Measurements from ENCODE around the gene PTPRM.

The PTPRM gene

DNA sequence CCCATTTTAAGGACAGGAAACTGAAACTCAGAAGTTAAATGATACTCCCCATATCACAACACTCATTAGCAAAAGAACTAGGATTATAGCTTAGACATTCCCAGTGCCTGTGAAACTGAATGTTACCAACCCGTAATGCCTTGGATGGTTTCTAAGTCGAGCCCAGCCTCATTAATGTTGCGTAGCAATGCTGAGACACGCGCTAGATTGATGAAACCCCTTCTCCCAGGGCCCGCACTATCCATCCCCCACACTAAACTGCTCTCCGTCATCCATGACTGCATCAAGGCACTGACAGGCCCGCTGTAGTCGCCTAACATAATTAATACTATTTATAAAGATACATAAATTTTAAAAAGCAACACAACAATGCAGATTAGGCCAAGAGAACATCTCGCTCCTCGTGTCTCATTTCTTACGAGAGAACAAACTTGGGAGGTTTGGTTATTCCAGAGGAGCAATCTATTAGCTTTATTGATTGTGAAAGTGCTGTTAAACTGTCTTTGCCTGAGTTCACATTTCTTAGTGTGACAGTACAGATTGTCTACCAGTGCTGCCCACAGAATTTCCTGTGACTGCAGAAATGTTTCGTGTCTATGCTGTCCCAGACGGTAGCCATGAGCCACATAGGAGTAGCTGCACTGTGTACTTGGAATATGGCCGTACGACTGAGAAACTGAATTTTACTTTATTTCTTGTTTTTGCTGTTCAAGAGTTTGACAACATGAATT is 729.9 kb downstream of the PTPRM start:
- Histone ChIP-seq H3K79me2 (ENCODE audit: low read length) (no peaks in the 10 kb centered on the region), H2AFZ (ENCODE audit: low read length) (no peak overlapping the region), H3K27ac (ENCODE audit: low read length) (no peak overlapping the region), H3K9me2 (replicated peaks; ENCODE audit: insufficient read depth, low read length) (no peaks in the 10 kb centered on the region), H3K9ac (ENCODE audit: low read length) (no peak overlapping the region), H3K4me1 (ENCODE audit: low read length) (no peaks in the 10 kb centered on the region), H3K36me3 (replicated peaks; ENCODE audit: insufficient read depth, low read length) (no peaks in the 10 kb centered on the region), H3K9me3 (replicated peaks; ENCODE audit: insufficient read depth, low read length) (no peaks in the 10 kb centered on the region), H3F3A (ENCODE audit: insufficient read depth, low read length) (no peaks in the 10 kb centered on the region), H4K20me1 (ENCODE audit: insufficient read depth, low read length) (no peaks in the 10 kb centered on the region), H3K27me3 (replicated peaks; ENCODE audit: insufficient read depth, low read length) (no peaks in the 10 kb centered on the region), H3K4me3 (ENCODE audit: low read length) (no peak overlapping the region), H3K4me2 (ENCODE audit: low read depth, low read length) (no peak overlapping the region)
- no peak for DNase-seq
- TF ChIP-seq EZH2phosphoT487 (IDR thresholded peaks at IDR 0.05; ENCODE audit: low read length): no peak

DNA sequence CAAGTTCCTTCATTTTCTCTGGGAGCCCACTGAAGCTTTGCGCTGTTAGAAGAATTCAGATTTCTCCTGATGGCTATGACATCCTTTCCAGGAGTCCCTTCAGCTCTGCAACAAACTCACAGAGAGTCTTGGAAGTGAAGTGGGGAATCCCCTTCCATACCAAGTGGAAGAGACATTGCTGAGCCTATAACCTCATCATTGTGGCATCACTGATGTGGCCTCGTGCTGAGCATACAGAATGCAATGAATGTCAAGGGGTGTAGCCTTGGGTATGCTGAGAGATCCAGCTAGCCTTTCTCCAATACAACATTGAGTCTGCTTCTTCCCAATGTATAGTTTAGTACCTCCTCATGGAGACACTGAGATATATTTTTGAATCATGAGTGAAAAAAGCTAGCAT is 731.1 kb downstream of the PTPRM start:
- Histone ChIP-seq H3K4me2 (ENCODE audit: low read depth, low read length) (no peak overlapping the region), H3K4me1 (ENCODE audit: low read length) (no peaks in the 10 kb centered on the region), H4K20me1 (ENCODE audit: insufficient read depth, low read length) (no peaks in the 10 kb centered on the region), H3K4me3 (ENCODE audit: low read length) (no peak overlapping the region), H3F3A (ENCODE audit: insufficient read depth, low read length) (no peaks in the 10 kb centered on the region), H3K27me3 (replicated peaks; ENCODE audit: insufficient read depth, low read length) (no peaks in the 10 kb centered on the region), H3K9me3 (replicated peaks; ENCODE audit: insufficient read depth, low read length) (no peaks in the 10 kb centered on the region), H3K9me2 (replicated peaks; ENCODE audit: insufficient read depth, low read length) (no peaks in the 10 kb centered on the region), H3K36me3 (replicated peaks; ENCODE audit: insufficient read depth, low read length) (no peaks in the 10 kb centered on the region), H2AFZ (ENCODE audit: low read length) (no peak overlapping the region), H3K9ac (ENCODE audit: low read length) (no peak overlapping the region), H3K27ac (ENCODE audit: low read length) (no peak overlapping the region), H3K79me2 (ENCODE audit: low read length) (no peaks in the 10 kb centered on the region)
- no peak for DNase-seq
- TF ChIP-seq EZH2 (optimal IDR thresholded peaks at IDR 0.05; ENCODE audit: low read depth, low read length) (no peak), EZH2phosphoT487 (IDR thresholded peaks at IDR 0.05; ENCODE audit: low read length) (no peak)
- TF ChIP-seq, protein P1, sequence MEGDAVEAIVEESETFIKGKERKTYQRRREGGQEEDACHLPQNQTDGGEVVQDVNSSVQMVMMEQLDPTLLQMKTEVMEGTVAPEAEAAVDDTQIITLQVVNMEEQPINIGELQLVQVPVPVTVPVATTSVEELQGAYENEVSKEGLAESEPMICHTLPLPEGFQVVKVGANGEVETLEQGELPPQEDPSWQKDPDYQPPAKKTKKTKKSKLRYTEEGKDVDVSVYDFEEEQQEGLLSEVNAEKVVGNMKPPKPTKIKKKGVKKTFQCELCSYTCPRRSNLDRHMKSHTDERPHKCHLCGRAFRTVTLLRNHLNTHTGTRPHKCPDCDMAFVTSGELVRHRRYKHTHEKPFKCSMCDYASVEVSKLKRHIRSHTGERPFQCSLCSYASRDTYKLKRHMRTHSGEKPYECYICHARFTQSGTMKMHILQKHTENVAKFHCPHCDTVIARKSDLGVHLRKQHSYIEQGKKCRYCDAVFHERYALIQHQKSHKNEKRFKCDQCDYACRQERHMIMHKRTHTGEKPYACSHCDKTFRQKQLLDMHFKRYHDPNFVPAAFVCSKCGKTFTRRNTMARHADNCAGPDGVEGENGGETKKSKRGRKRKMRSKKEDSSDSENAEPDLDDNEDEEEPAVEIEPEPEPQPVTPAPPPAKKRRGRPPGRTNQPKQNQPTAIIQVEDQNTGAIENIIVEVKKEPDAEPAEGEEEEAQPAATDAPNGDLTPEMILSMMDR (IDR thresholded peaks at IDR 0.05; ENCODE audit: low read length): no peak

DNA sequence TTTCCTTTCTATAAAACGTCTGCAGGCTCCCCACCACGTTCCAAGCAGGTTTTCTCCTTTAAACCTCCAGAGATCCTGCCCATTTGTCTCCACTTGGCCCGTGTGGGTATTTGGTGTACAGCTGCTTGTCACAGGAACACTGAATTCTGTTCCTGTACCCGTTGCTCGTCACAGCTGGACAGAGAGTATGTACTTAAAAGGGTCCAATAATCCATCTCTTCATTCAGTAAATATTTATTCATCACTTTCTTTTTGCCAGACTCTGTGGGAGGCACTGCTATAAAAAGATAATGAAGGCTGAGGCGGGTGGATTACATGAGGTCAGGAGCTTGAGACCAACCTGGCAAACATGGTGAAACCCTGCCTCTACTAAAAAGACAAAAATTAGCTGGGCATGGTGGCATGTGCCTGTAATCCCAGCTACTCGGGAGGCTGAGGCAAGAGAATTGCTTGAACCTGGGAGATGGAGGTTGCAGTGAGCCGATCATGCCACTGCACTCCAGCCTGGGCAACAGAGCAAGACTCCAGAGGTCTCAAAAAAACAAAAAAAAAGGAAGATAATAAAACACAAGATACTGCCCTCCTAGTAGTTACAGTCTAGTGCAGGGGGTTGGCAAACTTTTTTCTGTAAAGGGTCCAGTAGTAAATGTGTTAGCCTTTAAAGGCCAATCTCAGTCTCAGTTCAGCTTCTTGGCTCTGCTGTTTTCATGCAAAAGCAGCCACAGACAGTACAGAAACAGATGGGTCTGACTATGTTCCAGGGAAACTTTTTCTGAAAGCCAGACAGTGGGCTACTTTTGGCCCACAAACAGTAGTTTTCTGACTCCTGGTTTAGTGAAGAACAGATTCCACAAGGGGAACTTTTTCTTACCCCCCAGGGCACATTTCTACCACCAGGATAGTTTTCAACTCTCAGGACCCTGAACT is 732.2 kb downstream of the PTPRM start:
- Histone ChIP-seq H3K79me2 (ENCODE audit: low read length) (no peaks in the 10 kb centered on the region), H3K27me3 (replicated peaks; ENCODE audit: insufficient read depth, low read length) (no peaks in the 10 kb centered on the region), H3K36me3 (replicated peaks; ENCODE audit: insufficient read depth, low read length) (no peaks in the 10 kb centered on the region), H3K27ac (ENCODE audit: low read length) (no peak overlapping the region), H3K9me3 (replicated peaks; ENCODE audit: insufficient read depth, low read length) (no peaks in the 10 kb centered on the region), H3K4me1 (ENCODE audit: low read length) (no peaks in the 10 kb centered on the region), H3K4me2 (ENCODE audit: low read depth, low read length) (no peak overlapping the region), H3F3A (ENCODE audit: insufficient read depth, low read length) (no peaks in the 10 kb centered on the region), H3K4me3 (ENCODE audit: low read length) (no peak overlapping the region), H4K20me1 (ENCODE audit: insufficient read depth, low read length) (no peaks in the 10 kb centered on the region), H2AFZ (ENCODE audit: low read length) (no peak overlapping the region), H3K9me2 (replicated peaks; ENCODE audit: insufficient read depth, low read length) (no peaks in the 10 kb centered on the region), H3K9ac (ENCODE audit: low read length) (no peak overlapping the region)
- TF ChIP-seq EZH2 (optimal IDR thresholded peaks at IDR 0.05; ENCODE audit: low read depth, low read length) (no peak), EZH2phosphoT487 (IDR thresholded peaks at IDR 0.05; ENCODE audit: low read length) (no peak)
- TF ChIP-seq, protein P1 (IDR thresholded peaks at IDR 0.05; ENCODE audit: low read length): no peak
- no peak for DNase-seq
